Activated T-cell treated with anti-CD3 and anti-CD28 coated beads for 48 hours (primary cell): Measurements from ENCODE around the gene LCN10.
A peak's percentile ranks its signal among the peaks of the same experiment; 100 is the strongest.

Experiments
- DNase-seq: peaks from one replicate; pipeline ENCODE4 v3.0.0-alpha.2; 2020; ENCODE audit warnings: low read depth

The LCN10 gene

DNA sequence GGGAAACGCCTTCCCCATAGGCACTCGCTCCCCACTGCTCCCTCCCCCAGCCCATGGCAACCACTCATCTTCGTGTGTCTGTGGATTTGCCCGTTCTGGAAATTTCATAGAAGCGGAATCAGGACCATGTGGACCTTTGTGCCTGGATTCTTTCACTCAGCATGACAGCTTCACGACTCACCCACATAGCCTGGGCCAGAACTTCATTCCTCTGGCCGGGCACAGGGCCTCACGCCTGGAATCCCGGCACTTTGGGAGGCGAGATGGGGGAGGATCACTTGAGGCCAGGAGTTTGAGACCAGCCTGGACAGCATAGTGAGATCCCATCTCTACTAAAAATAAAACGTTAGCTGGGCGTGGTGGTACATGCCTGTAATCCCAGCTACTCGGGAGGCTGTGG, 42.4 kb downstream of the LCN10 start:
- DNase-seq: no peak

DNA sequence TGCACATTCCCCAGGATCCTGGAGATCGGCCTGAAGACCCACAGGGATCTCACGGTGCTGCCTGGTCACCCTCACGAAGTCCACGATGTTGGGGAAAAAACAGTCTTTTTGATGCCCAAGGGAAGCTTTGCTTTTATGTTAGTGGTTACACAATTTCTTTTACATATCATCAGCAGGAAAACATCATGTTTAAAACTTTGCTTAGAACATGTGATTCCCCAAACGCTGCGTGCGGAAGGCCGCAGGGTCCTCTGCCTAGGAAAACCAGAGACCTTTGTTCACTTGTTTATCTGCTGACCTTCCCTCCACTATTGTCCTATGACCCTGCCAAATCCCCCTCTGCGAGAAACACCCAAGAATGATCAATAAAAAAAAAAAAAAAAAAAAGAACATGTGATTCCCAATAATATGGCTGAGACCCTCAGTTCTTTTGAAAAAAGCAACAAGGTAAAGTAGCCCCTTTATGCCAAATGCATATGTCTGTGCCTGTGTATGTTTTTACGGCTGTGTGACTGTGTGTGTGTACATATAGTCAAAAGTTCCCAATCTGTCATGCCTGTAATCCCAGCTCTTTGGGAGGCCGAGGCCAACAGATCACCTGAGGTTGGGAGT, 44.0 kb downstream of the LCN10 start:
- DNase-seq: no peak

DNA sequence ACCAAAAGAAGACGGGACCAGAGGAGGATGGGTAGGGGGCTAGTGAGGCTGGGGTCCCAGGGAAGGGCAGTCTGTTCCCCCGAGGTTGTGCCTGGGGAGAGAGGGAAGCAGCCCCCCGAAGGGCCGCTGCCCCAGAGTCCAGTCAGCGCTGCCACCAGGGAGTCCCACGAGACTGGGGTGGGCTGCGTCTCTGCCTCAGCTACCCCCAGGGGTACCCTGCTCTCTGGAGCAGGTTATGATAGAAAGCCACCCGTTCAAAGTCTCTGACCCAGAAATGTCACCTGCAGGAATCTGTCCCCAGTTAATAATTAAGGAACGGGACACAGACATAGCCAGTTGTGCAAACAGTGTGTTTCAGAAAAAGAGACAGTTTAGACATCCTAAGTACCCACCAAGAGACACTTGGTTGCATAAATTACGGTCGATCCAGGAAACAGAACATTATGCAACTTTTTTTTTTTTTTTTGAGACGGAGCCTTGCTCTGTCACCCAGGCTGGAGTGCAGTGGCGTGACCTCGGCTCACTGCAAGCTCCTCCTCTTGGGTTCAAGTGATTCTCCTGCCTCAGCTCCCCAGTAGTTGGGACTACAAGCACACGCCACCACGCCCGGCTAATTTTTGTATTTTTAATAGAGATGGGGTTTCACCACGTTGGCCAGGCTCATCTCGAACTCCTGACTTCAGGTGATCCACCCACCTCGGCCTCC, 44.8 kb downstream of the LCN10 start:
- DNase-seq: no peak

DNA sequence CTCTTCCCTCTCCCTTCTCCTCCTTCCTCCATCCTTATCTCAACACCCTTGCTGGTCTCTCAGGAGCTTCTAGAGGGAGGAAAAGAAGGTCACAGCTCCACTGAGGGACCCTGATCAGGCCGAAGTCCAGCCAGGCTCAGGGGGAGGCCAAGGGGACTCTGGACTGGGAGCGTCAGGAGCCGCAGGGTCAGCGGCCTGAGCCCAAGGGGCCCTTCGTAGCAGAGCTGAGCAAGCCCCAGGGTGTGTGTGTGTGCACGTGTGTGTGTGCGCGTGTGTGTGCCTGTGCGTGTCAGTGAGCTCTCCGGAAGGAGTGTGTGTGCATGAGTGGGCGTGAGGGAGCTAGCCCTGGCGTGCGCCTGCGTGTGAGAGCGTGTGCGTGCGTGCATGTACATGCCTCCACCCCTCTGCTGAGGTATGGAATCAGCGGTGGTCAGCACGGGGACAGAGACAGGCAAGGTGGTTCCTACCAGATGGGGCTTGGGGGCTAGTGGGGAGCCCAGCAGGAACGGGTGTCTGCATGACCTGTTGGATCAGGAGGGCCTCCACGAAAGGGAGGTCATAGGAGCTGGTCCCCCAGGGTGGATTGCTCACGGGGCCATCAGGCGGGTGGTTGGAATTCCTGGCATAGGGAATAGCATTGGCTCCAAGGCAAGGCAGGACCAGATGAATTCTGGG, 45.5 kb downstream of the LCN10 start:
- no peak for DNase-seq

DNA sequence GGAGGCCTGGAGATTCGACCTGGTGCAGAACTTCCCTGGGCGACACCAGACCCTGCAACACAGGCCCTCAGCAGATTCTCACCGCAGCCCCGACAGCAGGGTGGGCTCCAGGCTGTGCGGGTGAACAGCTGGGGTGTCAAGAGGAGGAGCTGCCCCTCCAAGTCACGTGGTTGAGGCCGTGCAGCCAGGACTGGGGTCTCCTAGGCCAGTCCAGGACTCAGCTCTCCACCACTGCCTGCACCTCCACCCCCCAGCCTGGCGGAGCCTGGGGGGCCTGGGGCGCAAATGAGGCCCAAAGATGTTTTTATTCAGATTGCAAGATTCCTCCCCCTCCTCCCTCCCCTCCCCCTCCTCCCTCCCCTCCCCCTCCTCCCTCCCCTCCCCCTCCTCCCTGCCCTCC, 46.2 kb downstream of the LCN10 start:
- no peak for DNase-seq

DNA sequence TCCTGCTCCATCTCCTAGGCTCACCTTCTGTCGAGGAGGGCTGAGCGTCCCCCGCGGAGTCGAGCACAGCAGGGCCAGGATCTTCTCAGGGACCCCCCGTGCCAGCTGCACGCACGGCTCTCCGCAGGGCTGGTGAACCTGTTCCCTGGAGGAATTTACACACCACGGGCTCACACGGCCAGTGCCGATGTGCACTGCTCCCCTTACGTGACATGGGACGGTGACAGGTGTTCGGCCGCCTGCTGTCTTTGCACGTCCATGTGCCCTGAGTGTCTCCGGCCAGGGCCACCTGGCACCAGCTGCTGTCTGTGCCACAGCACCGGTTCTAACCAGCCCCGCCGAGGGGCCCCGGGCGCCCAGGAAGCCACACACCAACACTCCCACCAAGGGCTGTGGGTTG, 46.8 kb downstream of the LCN10 start:
- no peak for DNase-seq

DNA sequence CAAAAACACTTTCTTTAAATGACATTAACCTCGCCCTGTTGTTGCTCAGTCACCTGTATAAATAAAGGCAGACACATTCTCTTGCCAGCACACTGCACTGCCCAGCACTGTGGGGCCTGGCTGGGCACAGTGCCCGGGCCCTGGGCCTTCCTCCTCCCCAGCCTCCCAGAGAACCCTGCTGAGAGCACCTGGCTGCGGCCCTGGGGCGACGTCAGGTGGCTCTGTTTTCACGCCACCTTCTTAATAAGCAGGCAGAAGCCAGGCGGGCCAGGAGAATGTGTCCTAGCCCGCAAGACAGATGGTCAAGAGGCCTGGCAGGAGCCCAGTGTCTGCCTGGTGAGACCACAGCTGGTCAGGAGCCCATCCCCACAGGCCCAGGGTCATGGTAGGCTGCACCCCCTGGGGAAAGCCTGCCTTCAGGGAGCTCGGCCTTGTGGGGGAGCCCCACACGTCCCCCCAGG, 47.3 kb downstream of the LCN10 start:
- no peak for DNase-seq

DNA sequence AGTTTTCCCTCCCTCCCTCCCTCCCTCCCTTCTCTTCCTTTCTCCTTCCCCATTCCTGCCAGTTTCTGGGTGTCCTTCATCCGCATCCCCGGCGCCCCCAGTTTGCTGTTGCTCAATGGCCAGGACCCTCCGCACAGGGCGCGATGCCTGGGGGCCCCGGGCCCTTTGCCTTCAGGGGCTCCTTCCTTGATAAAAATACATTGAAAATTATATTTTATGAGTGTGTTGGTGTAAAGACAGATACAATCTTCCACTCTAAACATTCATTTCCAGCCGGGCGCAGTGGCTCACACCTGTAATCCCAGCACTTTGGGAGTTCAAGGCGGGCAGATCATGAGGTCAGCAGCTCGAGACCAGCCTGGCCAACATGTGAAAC, 47.9 kb downstream of the LCN10 start:
- no peak for DNase-seq

DNA sequence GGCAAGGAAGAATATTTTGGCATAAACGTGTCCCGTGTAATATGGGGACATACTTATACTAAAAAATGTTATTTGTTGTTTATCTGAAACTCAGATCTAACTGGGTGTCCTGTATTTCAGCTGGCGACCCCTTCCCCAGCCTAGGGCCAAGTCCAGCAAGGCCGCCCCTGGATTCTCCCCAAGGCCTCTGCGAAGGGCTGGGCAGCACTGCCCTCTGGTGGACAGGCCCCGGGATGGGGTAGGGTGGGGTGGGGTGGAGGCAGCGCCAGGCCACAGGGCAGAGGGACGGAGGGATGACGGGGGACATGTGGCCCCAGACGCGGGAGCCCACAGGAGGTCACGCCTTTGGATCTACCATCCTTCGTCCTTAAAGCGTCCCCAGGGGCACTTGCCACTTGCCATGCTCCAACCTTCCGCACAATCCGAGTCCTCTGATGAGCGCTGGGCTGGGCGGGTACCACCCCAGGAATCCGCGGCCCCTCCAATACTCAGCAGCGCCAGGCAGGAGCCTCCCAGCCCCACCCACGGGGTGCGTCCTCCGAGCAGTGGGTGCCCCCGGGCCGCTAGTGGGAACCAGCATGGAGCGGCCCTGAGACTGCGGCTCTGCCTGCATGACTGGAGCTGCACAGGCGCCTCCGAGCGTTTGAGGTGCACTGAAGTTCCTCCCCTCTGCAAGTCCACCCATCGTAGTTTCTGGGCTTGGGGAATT, 48.4 kb downstream of the LCN10 start:
- peak; percentile 37 for DNase-seq

DNA sequence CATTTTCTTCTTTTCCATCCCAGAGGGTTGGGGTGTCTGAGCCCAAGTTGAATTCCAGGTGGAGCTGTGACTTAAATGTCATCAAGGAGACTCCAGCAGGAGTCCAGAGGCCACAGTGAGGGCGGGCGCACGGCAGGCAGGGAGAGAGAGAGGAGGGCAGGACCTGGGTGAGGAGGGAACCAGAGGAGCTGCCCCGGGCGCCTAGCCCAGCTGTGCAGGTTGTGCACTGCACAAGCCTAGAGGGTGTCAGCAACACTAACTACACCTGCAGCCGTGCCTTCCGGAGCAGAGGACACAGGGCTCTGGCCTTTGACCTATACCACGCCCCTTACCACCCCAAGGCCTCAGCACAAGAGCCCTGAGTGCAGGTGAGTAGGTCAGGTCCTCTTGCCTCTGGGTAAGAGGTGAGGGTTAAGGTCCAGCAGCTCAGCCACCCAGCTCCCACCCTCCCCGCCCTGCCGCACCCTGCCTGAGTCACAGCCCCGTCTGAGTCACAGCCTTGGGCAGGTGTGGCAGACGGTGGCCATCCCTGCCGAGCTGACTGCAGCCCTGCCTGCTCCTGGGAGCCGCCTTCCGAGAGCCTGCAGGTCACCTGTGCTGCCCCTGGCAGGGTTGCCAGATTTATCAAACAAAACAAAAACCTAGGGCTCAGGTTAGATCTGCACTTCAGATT, 49.1 kb downstream of the LCN10 start:
- DNase-seq: no peak

DNA sequence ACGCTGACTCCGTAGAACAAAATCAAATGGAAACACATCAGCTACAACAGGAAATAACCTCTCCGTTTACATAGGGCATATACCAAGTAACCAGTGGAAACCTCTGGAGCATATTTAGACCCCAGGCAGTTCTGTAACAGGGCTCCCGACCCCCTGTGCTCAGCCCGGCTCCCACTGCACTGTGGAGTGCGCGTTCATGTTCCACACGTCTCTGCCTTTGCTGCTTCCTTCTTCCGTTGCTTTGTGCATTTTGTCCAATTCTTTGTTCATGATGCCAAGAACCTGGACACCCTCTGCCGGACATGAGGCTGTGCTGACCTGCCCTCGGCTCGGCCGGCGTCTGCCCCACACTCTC, 49.6 kb downstream of the LCN10 start:
- DNase-seq: no peak

DNA sequence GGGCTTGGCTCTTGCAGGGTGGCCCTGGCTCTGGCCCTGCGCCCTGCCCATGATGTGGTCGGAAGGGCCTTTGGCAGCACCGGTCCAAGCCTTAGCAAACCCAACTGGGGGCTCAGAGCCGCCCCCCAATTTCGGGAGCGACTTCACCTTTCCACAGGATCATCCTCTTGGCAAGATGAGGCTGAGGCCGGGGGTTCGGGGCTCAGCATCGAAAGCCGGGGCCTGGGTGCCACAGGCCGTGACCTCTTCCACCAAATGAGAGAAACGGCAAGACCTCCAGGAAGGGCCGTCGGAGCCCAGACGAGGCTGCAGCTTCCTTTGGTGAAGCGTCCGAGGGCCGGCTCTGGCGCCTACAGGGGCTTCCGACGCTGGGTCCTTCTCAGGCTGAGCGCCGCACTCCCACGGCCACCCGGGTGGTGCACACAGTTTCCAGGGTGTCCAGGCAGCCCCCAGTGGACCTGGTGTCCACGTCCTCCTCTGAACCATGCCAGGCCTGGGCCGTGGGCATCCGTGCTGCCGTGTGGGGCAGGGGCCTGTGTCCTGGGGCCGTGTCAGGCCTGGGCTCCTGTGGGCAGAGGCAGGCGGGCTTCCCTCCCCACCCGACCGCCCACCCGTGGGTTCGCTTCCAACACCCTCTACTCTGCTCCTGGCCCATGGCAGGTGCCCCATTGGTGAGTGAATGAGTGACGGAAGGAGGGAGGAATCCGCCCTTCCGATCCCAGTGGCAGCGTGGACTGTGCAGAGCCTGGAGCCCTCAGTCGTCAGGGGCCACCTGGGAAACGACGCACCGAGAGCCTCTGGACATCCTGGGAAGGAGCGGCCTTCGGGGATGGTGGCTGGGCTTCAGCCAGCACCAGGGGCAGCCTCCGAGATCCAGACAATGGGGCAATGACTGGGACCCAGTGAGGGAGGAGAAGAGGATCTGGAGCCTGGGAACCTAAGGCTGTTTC, 50.3 kb downstream of the LCN10 start:
- DNase-seq: no peak

DNA sequence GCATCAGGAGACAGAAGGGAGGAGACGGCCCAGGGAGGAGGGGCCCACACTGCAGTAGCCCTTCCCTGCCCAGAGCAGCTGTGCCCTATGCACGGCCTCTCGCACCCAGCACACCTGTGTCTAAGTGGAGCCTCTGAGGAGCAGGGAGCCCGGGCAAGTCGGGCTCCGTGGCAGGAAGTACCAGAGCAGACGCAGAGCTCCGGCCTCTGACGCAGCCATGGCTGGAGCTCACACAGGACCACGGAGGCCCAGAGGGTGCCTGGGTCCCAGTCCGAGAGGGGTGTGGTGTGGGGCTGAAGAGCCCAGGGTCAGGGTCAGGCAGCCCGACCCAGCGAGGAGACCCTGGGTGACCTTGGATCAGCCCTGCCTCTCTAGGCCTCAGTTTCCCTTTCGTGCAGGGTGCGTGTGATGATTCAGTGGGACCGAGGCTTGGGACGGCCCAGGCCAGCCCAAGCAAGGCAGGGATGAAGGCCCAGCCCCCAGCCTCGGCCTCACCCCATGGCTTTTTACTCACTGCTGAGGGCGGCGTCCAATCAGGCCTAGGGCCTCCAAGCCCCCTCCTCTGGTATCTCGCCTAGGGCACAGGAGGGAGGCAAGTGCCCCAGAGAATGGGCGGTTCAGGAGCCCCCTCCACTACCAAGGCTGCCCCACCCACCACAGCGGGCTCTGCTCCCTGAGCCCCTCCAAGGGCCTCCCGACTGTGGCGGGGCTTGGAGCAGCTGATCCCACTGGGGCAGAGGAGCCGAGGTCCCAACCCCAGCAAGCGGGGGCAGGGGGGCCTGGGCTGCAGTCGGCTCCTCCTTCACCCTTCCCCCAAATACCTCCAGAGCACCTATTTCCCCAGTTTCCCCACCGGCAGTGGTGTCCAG, 51.2 kb downstream of the LCN10 start:
- DNase-seq: no peak

DNA sequence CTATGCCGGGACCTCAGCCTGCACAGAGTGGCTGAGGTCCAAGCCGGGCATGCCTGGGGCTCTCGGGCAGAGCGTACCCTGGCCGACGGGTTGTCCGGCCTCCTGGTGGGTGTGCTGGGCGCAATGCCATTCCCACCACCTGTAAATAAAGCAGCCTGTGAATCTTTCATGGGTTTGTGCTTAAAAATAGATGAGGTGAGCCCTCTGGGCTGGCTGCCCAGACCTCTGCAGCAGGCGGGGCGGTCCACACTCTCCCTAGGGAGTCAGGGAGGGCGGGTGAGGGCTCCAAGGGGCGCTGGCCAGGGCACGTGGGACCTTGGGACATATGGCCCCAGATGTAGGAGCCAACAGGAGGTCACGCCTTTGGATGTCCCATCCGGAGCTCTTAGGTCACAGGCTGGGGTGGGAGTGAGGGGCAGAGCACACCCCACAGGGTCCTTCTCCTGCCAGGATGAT, 51.9 kb downstream of the LCN10 start:
- DNase-seq: no peak

DNA sequence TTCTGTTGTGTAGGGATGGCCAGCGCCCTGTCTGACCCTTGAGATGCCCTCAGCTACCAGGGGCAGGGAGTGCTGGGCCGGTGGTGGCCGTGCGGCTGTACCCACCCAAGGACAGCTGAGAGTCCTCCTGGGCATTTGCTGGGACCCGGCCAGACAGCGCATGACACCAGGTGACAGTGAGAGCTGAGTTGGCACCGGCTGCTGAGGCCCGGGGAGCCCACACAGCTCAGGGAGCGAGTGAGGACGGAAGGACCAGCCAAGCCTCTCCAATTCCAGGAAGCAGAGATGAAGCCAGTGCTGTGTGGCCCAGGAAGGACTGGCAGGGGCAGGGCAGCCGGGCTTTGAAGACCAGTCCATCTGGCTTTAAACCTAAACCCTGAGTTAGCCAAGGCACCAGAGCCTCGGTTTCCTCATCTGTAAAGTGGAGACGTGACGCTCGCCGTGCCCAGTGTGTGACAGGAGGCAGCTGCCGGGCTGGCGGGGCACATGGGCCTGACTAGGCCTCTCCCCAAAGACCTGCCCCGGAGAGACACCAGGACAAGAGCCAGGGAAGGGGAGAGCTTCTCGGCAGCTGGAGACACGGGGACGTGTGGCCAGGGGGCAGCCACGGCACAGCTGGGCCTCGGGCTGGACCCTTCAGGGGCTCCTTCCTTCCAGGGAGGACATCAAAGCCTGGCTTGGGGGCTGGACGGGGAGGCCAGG, 52.5 kb downstream of the LCN10 start:
- DNase-seq: no peak

DNA sequence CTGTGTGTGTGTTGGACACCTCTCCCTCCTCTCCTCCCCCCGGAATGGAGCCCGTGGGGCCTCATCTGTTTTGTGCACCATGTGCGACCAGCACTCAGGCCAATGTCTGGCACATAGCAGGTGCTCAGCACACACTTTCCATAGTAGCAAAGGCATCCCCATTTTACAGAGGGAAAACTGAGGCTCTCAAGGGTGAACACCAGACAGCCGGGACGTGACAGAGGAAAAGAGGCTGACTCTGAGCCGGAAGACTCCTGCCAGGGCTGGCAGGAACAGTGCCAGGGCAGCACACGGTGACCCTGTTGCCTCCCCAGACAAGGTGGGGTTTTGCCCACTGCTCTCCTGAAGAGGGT, 53.7 kb downstream of the LCN10 start:
- no peak for DNase-seq

DNA sequence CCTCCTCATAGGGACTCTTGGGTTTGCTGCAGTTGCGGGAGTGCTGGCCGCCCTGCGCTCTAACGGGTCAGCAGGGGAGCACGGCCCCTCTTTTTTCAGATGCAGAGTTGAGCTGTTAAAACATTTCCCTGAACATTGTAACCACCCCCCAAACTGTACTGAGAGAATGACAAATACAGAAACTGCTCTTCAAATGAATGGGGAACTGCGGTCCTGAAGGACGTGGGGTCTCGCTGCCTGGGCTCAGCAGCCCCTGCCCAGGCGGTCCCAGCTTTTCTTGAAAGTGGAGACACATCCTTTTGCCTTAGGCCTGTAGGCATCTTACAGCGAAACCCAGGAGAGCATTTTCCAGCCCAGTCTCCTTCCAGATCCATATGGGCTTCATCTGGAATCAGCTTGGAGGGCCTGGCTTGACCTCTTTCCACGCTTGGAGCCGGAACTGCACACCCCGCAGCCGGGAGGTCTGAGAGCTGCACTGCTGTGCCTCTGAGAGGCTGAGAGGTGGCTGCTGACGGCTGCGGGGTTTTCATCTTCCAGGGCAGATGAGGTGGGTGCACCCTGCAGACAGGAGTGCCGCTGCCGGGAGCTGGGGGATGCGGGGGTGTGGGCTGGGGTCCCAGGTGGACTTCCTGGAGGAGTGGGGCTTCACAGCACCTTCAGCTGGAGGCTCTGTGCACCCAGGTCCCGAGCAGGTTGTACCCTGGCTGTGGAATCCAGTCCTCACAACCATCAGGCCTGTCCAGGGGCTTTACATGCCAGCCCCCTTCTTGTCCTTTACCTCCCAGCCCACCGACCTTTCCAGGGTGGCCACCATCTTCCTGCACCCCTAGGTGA, 54.2 kb downstream of the LCN10 start:
- no peak for DNase-seq
